Transverse colon (tissue), 4 donors: ENCODE results near the gene OXNAD1.

Experiments used
- EP300 ChIP-seq: sonication (generic); formaldehyde crosslinking; IDR thresholded peaks from one replicate; pipeline ENCODE4 v1.6.1; 2017; ENCODE audit warnings: antibody characterized with exemption, low read depth
- POLR2A ChIP-seq: fragments of 450-650 bp; IDR thresholded peaks from one replicate; pipeline ENCODE4 v1.6.1; 2016; ENCODE audit warnings: antibody characterized with exemption, mild to moderate bottlenecking, moderate library complexity
- POLR2AphosphoS5 ChIP-seq, 3 donors: sonication (generic); formaldehyde crosslinking; IDR thresholded peaks; one replicate each; pipeline ENCODE4 v1.6.1; 2016; ENCODE audit warnings: antibody characterized with exemption in 3 of 3
- TF ChIP-seq, protein P1 (sequence below), 5 experiments: fragments of 200-600 bp in 3 of 5; fragments of 450-650 bp in 2 of 5; sonication (generic) in 3 of 5; IDR thresholded peaks; 1 replicate in 2 of 5; 2 replicates in 3 of 5; pipeline ENCODE4 v1.5.1; 2016 to 2017; ENCODE audit warnings: antibody characterized with exemption in 5 of 5, inconsistent platforms in 3 of 5, mild to moderate bottlenecking in 2 of 5, moderate library complexity in 1 of 5

GRCh38 chr3:16346413-16347081 is 81.5 kb downstream of the OXNAD1 start:
- TF ChIP-seq, protein P1, sequence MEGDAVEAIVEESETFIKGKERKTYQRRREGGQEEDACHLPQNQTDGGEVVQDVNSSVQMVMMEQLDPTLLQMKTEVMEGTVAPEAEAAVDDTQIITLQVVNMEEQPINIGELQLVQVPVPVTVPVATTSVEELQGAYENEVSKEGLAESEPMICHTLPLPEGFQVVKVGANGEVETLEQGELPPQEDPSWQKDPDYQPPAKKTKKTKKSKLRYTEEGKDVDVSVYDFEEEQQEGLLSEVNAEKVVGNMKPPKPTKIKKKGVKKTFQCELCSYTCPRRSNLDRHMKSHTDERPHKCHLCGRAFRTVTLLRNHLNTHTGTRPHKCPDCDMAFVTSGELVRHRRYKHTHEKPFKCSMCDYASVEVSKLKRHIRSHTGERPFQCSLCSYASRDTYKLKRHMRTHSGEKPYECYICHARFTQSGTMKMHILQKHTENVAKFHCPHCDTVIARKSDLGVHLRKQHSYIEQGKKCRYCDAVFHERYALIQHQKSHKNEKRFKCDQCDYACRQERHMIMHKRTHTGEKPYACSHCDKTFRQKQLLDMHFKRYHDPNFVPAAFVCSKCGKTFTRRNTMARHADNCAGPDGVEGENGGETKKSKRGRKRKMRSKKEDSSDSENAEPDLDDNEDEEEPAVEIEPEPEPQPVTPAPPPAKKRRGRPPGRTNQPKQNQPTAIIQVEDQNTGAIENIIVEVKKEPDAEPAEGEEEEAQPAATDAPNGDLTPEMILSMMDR (IDR thresholded peaks at IDR 0.05), result no peak
- TF ChIP-seq EP300, result no peak
- no peak for TF ChIP-seq POLR2A
- TF ChIP-seq POLR2AphosphoS5 (IDR thresholded peaks at IDR 0.05), result no peak
